Amygdala (tissue), 56 donors: Measurements from ENCODE around the gene TENT4B.

Experiments
- DNase-seq, 56 donors: peaks; one replicate each; lab custom pipeline; 2025; lab: John Stamatoyannopoulos, UW

Gene TENT4B

GRCh38 chr16:50267151-50267631, 114.1 kb downstream of the TENT4B start:
- DNase-seq, result no peak

- no peak for DNase-seq
Measured at GRCh38 chr16:50267651-50268050, 114.5 kb downstream of the TENT4B start.

DNA sequence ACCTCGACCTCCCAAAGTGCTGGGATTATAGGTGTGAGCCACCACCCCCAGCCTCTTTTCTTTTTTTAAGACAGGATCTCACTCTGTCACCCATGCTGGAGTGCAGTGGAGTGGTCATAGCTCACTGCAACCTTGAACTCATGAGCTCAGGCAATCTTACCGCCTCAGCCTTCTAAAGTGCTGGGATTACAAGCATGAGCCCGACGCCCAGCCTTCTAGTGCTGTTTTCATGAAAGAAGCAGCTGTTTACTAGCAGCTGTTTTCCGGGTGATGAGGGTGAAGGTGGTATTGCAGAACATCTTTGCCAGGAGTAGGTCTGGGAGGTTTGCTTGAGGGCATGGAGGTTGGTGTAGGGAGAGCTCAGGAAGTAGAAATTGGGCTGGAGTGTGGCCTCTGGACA, 115.2 kb downstream of the TENT4B start:
- no peak for DNase-seq

GRCh38 chr16:50269061-50269705, 116.1 kb downstream of the TENT4B start:
- DNase-seq, result no peak

GRCh38 chr16:50269769-50270509, 116.8 kb downstream of the TENT4B start:
- no peak for DNase-seq

DNA sequence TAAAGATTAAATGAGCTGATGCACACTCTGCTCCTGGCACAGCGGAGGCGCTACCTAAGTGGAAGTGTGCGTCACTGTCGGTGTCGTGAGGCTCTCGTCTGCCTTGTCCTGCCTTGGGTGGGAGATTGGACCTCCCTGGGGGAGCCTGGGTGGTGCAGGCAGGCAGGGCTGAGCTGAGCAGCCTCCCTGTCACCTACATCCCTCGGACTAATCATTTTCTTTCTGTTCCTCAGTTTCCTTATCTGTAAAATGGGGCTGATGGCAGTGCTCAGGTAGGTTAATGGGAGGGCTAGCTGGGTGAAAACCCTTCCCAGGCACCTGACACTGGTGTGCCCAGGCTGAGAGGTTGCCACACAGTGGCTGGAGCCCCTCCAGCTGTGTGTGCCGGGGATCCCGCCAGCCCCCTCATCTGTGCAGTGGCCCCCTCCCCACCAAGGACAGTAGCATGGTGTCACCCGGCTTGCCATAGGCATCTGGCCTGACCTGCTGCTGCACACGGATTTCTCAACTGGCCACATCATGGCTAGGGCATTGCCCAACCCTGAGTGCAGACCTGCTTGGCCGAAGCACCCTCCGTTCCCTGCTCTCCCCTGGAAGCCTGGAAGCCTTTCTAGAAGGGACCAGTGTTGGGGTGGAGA, 117.5 kb downstream of the TENT4B start:
- DNase-seq, result no peak

- no peak for DNase-seq
Measured at GRCh38 chr16:50271148-50272041, 118.3 kb downstream of the TENT4B start.

DNA sequence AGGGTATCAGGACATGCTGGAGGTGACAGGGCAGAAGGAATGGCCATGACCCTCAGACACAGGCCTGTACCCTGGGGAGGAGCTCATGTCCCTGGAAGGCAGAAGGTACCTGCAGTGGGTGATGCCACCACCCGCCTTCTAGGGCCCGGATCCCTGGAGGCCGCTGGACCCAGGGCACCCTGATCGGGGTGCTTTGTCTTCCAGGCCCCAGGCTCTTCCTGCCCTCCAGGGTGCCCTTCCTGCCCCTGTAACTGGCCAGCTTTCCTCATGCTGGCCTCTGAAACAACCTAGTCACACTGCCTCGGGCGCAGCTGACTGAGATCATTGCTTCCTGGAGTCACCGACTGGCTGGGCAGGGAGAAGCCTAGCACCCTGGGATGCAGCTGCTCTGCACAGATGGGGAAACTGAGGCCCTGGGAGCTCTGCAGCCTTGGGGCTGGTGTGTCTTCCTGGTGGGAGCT, 119.0 kb downstream of the TENT4B start:
- DNase-seq, result no peak

- DNase-seq, result no peak
Measured at GRCh38 chr16:50272687-50273381, 119.7 kb downstream of the TENT4B start.

DNA sequence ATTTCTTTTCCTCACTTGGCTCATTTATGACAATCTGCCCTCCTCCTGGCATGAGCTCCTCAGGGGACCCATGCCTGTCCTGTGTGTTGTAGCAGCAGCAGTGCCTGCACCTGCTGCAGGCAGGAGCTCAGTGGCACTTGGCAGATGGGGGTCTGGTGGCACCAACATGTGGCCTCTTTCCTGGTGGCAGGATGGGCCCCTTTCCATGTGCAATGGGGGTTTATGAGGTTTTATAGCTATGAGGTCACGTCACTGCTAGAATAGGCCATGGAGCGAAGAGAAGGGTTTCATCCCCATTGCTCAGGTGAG, 120.2 kb downstream of the TENT4B start:
- no peak for DNase-seq

DNA sequence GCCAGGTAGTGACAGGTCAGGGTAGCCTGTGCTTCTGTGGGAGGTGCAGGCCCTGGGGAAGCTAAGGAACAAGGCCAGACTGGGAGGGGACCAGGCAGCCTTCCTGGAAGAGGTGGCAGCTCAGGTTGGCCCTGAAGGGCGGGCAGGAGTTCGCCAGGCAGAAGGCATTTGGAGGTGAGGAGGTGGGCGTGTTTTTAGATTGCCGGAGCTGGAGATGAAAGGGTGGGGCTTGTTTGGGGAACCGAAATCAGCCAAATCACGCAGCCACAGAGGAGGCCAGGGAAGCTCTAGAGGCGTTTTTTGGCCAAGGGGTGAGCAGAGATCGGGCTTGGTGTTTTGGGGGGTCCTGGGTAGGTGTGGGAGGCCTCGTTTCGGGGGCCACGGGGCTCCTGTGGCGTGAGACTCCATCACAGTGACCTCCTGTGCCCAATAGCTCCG, 120.8 kb downstream of the TENT4B start:
- DNase-seq, result peak in 1 of 56 donors; percentile 28

DNA sequence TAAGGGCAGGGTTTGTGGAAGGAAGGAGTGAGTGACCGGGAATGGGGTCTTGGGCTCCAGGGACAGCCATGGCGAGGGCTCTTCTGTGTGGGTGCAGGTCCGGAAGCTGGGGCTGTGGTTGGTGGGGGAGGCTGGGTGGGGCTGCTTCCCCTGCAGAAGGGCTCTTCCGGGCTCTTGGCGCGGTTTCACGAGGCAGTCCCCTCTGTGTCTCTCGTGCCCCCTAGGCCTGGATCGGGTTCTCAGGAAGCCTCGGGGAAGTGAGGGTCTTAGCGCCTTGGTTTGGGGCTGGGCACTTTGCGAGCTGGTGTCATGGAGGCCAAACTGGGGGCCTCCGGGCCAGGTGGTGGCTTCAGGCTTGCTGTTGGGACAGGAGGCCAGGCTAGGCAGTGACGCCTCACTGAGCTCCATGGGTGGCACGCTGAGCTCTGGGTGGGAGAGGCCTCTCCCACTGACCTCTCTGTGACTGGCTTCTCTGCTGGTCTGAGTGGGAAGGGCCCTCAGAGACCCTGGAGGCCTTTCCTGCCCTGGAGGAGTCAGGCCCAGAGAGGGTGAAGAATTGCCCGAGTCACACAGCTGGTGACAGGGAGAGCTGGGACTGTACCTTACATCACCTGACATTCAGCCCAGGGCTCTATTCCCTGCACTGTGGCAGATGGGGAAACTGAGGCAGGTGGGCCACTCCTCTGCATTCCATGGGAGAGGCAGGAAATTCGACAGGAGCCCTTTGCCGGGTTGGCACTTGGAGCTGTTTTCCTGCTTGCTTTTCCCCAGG, 121.4 kb downstream of the TENT4B start:
- DNase-seq, result no peak

DNA sequence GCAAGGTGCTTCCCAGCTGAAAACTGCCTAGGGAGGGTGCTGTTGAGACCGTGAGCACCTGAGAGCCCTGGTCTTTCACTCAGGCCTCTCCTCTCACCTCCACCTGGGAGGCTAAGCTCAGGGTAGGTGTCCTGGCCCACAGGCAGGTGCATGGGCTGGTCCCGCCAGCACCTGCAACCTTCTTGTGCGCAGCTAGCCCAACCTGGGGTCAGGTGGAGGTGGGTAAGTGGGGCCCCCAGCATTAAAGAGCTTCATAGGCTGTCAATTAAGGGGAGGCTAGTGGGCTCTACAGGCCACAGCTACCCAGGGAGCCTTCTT, 122.0 kb downstream of the TENT4B start:
- no peak for DNase-seq

DNA sequence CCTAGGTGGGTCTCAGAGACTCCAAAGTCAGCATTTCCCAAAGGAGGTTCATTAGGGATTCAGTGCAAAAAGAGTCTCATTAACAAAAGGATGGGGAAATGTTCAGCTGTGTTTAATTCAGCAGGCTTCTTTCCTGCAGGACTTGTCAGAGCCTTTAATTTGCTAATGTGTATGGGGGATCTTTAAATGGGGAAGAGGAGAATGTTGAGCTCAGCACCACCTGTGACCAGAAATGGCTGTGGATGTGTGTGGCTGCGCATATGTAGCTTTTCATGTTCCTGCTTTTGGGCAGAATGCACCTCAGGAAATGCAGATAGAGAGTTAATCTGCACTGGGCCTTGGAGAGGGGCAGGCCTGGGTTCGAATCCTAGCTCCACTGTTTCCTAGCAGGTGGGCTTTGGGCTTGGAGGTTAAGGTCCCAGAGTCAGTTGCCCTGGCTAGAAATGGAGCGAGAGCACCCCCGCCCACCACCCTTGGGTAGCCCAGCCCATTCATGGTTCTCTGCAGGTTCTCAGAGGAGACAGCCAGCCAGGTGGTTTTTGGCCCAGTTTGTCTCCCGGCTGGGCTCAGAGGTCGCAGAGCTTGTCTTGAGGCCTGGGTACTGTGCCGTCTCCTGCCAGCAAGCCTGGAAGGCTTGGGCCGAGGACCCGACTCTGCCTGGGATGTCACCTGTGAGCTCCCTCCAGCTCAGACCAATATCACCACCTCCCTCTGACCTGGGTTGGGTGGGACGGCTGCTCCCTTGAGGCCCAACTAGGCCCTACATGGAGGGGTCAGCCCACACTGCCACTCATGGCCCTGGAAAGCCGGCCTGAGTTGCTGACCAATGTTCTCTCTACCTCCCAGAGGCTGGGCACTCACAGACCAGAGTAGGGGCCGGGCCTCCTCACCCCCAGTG, 122.6 kb downstream of the TENT4B start:
- no peak for DNase-seq

GRCh38 chr16:50276326-50276640, 123.2 kb downstream of the TENT4B start:
- DNase-seq, result no peak

GRCh38 chr16:50276801-50277555, 123.9 kb downstream of the TENT4B start:
- no peak for DNase-seq

- DNase-seq, result no peak
Measured at GRCh38 chr16:50278251-50278650, 125.1 kb downstream of the TENT4B start.

DNA sequence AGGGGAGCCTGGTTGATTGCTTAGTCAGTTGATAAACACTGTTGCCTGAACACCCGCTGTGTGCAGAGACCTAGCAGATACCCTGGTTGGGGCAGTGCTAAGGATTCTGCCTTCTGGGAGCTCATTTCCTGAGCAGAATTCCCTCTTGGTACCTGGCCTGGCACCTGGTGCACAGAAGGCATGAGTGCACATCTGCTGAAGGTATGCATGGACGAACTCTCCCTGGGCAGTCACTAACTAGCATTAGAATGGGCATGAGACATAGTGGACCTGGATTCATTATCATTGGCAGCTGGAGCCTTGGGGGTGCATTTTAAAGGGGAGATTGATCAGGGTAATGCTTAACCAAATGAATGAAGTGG, 126.4 kb downstream of the TENT4B start:
- DNase-seq, result no peak
